DND-41 (cell line): ENCODE results near the gene SLC48A1.
A peak's percentile ranks its signal among the peaks of the same experiment; 100 is the strongest.

Experiments
- ATAC-seq: fragments of 200-7000 bp; cut with Tn5 transposase; 3 replicates; pipeline ENCODE4 v1.9.1; 2021; ENCODE audit warnings: low read depth; ENCODE audit not compliant: insufficient read depth
- DNase-seq: peaks from one replicate; pipeline ENCODE4 v3.0.0-alpha.2; 2020
- H2AFZ ChIP-seq: 2 replicates; pipeline ENCODE4 v1.6.0; 2012; ENCODE audit warnings: low read depth, low read length
- H3K27ac ChIP-seq: 2 replicates; pipeline ENCODE4 v1.5.1; 2012; ENCODE audit warnings: low read length, inconsistent platforms
- H3K27me3 ChIP-seq: fragments of 200-600 bp; sonication (generic); 2 replicates; pipeline ENCODE4 v1.6.0; 2012; ENCODE audit warnings: low read length, mild to moderate bottlenecking, inconsistent platforms; ENCODE audit not compliant: insufficient read depth, poor library complexity
- H3K36me3 ChIP-seq: 2 replicates; pipeline ENCODE4 v1.5.1; 2012; ENCODE audit warnings: low read length, inconsistent platforms; ENCODE audit not compliant: insufficient read depth
- H3K4me1 ChIP-seq: 2 replicates; pipeline ENCODE4 v1.5.1; 2012; ENCODE audit warnings: mild to moderate bottlenecking, low read length; ENCODE audit not compliant: insufficient read depth
- H3K4me2 ChIP-seq: 2 replicates; pipeline ENCODE4 v1.6.0; 2012; ENCODE audit warnings: mild to moderate bottlenecking, moderate library complexity, low read length, inconsistent platforms; ENCODE audit not compliant: insufficient read depth
- H3K4me3 ChIP-seq, 2 experiments: fragments of 200-600 bp in 1 of 2; shearing (Covaris generic) in 1 of 2; 2 replicates each; pipeline ENCODE4 v1.5.1; 2012 to 2016; ENCODE audit warnings: inconsistent platforms in 2 of 2, low read length in 2 of 2, mild to moderate bottlenecking in 2 of 2, low read depth in 1 of 2, moderate library complexity in 1 of 2
- H3K79me2 ChIP-seq: 2 replicates; pipeline ENCODE4 v1.6.0; 2012; ENCODE audit warnings: low read length, inconsistent platforms; ENCODE audit not compliant: insufficient read depth
- H3K9ac ChIP-seq: 2 replicates; pipeline ENCODE4 v1.6.0; 2012; ENCODE audit warnings: low read depth, mild to moderate bottlenecking, inconsistent platforms, low read length, moderate library complexity
- H3K9me3 ChIP-seq: 2 replicates; pipeline ENCODE4 v1.5.1; 2012; ENCODE audit warnings: low read length, moderate library complexity, mild to moderate bottlenecking, inconsistent platforms; ENCODE audit not compliant: insufficient read depth, severe bottlenecking
- H4K20me1 ChIP-seq: 2 replicates; pipeline ENCODE4 v1.6.0; 2012; ENCODE audit warnings: low read length; ENCODE audit not compliant: insufficient read depth
- EZH2 ChIP-seq: IDR thresholded peaks from 3 replicates; pipeline ENCODE4 v1.6.1; 2012; ENCODE audit warnings: borderline replicate concordance, low read depth, mild to moderate bottlenecking, moderate library complexity, low read length, inconsistent platforms; ENCODE audit not compliant: severe bottlenecking
- TF ChIP-seq, protein P1 (sequence below): IDR thresholded peaks from 2 replicates; pipeline ENCODE4 v1.5.1; 2012; ENCODE audit warnings: borderline replicate concordance, low read length, moderate library complexity, mild to moderate bottlenecking; ENCODE audit not compliant: poor library complexity, severe bottlenecking; ENCODE audit errors: extremely low read depth

SLC48A1 gene

DNA sequence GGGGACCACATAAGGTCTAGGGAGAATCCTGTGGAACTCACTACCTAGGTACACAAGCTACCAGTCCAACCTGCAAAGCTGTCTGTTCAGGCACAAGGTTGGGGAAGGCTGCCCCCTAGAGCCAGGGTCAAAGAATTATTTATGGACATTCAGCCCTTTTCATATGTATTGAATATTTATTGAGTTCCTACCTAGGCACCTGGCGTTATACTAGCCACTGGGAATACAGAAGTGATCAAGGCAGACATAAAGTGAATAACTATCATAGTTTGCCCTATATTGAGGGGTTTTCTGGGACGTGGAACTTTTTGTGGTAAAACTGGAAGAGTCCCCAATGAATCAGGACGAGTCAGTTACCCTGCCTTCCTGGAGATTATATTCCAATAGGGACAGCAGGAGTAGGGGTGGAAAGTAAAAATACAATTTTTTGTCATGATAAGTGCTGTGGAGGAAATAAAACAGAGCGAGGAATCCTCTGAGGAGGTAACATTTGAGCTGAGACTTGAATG is 5.8 kb upstream of the SLC48A1 start:
- Histone ChIP-seq H4K20me1 (peaks cover 3% of the 10 kb centered on the region; the same call in 1 of the 2 replicates), H3K4me2 (no peak overlapping the region), H3K9ac (no peak overlapping the region), H3K4me1 (no peaks in the 10 kb centered on the region), H3K4me3 (no peak overlapping the region), H3K36me3 (no peaks in the 10 kb centered on the region), H3K9me3 (no peaks in the 10 kb centered on the region), H2AFZ (no peak overlapping the region), H3K27me3 (peaks cover 15% of the 10 kb centered on the region), H3K79me2 (no peaks in the 10 kb centered on the region), H3K27ac (no peak overlapping the region)
- TF ChIP-seq, protein P1, sequence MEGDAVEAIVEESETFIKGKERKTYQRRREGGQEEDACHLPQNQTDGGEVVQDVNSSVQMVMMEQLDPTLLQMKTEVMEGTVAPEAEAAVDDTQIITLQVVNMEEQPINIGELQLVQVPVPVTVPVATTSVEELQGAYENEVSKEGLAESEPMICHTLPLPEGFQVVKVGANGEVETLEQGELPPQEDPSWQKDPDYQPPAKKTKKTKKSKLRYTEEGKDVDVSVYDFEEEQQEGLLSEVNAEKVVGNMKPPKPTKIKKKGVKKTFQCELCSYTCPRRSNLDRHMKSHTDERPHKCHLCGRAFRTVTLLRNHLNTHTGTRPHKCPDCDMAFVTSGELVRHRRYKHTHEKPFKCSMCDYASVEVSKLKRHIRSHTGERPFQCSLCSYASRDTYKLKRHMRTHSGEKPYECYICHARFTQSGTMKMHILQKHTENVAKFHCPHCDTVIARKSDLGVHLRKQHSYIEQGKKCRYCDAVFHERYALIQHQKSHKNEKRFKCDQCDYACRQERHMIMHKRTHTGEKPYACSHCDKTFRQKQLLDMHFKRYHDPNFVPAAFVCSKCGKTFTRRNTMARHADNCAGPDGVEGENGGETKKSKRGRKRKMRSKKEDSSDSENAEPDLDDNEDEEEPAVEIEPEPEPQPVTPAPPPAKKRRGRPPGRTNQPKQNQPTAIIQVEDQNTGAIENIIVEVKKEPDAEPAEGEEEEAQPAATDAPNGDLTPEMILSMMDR = peak; percentile 67
- no peak for TF ChIP-seq EZH2
- ATAC-seq = peak; percentile 55
- DNase-seq = peak; percentile 63

DNA sequence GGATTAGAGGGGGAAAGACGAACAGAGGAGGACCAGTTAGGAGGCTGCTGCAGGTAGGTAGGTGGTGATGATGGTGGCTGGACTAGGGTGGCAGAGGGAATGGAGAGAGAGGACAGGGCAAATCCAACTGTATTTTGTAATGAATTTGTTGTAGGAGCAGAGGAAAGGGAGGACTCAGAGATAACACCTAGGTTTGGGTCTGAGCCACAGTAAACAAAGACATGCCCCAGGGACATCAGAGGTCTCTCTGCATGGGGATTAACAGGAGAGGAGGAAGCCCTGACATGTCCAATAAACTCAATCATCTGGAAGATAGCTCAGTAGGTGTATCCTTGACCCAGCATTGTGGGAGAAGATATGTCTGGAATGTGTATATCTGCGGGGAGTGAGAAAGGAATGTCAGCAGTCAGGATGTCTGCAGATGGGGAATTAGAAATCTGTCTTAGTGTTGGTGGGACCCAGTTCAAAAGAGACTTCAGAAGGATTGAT is 4.7 kb upstream of the SLC48A1 start:
- Histone ChIP-seq H2AFZ (no peak overlapping the region), H3K9ac (no peak overlapping the region), H3K9me3 (no peaks in the 10 kb centered on the region), H3K27ac (no peak overlapping the region), H3K4me3 (no peak overlapping the region), H3K36me3 (no peaks in the 10 kb centered on the region), H3K4me2 (no peak overlapping the region), H3K27me3 (peaks cover 11% of the 10 kb centered on the region), H3K4me1 (peaks cover 4% of the 10 kb centered on the region; the same call in 1 of the 2 replicates), H4K20me1 (peaks cover 3% of the 10 kb centered on the region; the same call in 1 of the 2 replicates), H3K79me2 (no peaks in the 10 kb centered on the region)
- no peak for TF ChIP-seq EZH2
- DNase-seq (no peak), ATAC-seq (no peak)

DNA sequence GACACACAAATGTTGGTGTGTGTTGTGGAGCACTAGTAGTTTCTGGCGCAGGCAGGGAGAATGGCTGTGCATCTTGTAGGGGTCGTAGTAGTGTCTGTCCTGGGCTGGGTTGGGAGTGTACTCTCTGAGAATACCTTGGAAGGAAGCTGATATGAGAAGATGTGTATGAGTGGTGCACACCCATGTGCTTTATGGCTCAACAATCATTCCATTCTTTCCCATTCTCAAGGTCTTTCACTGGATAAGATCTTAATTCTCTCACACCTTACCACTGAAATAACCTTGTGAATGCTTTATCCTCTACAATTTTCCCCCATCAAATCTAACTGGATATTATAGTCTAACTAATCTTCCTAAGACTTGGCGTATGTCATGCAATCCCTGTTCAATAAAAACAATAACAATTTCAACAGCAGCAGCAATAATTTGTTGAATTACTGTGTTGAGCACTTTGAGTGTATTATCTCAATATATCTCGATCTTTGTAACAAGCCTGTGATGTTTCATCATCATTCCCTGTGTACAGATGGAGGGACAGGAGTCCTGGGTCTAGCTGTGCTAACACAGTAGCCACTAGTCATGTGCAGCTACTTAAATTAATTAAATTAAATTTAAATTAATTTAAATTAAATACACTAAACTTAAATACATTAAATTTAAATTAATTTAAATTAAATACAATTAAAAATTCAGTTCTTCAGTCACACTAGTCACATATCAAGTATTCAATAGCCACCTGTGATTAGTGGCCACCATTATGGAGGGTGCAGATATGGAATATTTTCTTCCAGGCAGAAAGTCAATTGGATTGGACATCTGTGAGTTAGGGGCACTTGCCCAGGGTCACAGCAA is 3.6 kb upstream of the SLC48A1 start:
- H3K36me3 ChIP-seq = no peaks in the 10 kb centered on the region
- no peak overlapping the region for H3K9ac ChIP-seq
- H3K4me2 ChIP-seq = no peak overlapping the region
- no peaks in the 10 kb centered on the region for H3K79me2 ChIP-seq
- no peaks in the 10 kb centered on the region for H3K9me3 ChIP-seq
- H3K4me3 ChIP-seq = no peak overlapping the region
- ATAC-seq = no peak
- H3K4me1 ChIP-seq = peaks cover 15% of the 10 kb centered on the region
- TF ChIP-seq EZH2 = no peak
- TF ChIP-seq, protein P1 = no peak
- peaks cover 14% of the 10 kb centered on the region for H3K27me3 ChIP-seq
- no peaks in the 10 kb centered on the region for H4K20me1 ChIP-seq
- no peak for DNase-seq
- H3K27ac ChIP-seq = no peak overlapping the region
- no peak overlapping the region for H2AFZ ChIP-seq

DNA sequence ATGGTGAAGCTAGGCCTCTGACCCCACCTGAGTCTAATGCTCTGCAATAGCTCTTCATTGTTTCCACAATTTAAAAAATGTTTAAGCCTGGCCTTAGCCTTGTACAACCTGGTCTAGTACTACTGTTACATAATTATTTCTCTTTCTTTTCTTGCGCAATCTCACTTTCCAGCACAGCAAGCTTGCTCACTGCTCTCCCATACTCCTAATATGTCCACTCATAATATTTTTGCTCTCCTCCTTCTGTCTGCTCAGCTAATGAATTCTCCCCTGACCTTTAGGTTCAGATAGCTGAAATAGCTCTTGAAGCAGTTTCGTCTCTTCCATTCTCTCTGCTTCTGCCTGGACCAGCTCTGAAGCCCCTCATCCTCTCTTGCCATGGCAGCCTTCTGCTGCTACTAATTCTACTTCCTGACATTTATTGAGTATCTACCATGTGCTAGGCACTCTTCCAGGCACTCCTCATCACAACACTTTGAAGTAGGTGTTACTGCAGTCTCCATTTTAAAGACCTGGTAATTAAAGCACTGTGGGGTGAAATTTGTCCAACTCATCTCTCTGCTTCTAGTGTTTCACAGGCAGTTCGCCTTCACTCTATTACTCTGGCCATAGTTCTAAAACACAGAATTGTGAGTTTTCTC is 2.8 kb upstream of the SLC48A1 start:
- H3K27ac ChIP-seq = no peak overlapping the region
- no peaks in the 10 kb centered on the region for H3K36me3 ChIP-seq
- no peaks in the 10 kb centered on the region for H4K20me1 ChIP-seq
- DNase-seq (no peak), ATAC-seq (no peak)
- TF ChIP-seq EZH2 = no peak
- TF ChIP-seq, protein P1 = no peak
- no peak overlapping the region for H3K9ac ChIP-seq
- H3K4me3 ChIP-seq = no peak overlapping the region
- no peaks in the 10 kb centered on the region for H3K79me2 ChIP-seq
- H3K4me2 ChIP-seq = no peak overlapping the region
- H2AFZ ChIP-seq = no peak overlapping the region
- H3K27me3 ChIP-seq = peaks cover 17% of the 10 kb centered on the region
- peaks cover 21% of the 10 kb centered on the region for H3K4me1 ChIP-seq
- H3K9me3 ChIP-seq = no peaks in the 10 kb centered on the region
